Fibroblast of lung (primary cell): Measurements from ENCODE around the gene ASPDH.

ENCODE experiments used
- CTCF ChIP-seq, 2 donors: IDR thresholded peaks in 1 of 2; conservative IDR thresholded peaks in 1 of 2; 1 replicate in 1 of 2; 2 replicates in 1 of 2; pipeline ENCODE4 v1.5.1; 2011 to 2012; ENCODE audit warnings: low read length in 2 of 2, control low read depth in 1 of 2, inconsistent platforms in 1 of 2, low read depth in 1 of 2, mild to moderate bottlenecking in 1 of 2
- EZH2 ChIP-seq: IDR thresholded peaks from 2 replicates; pipeline ENCODE4 v1.5.1; 2012; ENCODE audit warnings: low read length, control low read depth, mild to moderate bottlenecking; ENCODE audit errors: missing control alignments

- TF ChIP-seq CTCF (conservative IDR thresholded peaks at IDR 0.05 in 1 of 2, IDR thresholded peaks at IDR 0.05 in 1 of 2; ENCODE audit: low read depth in 1 of 2, low read length in 2 of 2) (no peak), EZH2 (no peak)
Observed at GRCh38 chr19:50532952-50533351, 19.2 kb upstream of the ASPDH start.
